K562 (cell line): ENCODE results near the gene ATP6V0A1. TPM values are rescaled to one million over a fixed set of nuclear protein-coding genes. Genes with fewer than 3 reads are reported as not detected.

Experiments used
- CCAR2 ChIP-seq: fragments of 200-400 bp; formaldehyde crosslinking; IDR thresholded peaks from 2 replicates; pipeline ENCODE4 v1.6.1; 2017; ENCODE audit warnings: mild to moderate bottlenecking, low read depth, low read length
- FOS ChIP-seq: IDR thresholded peaks from 3 replicates; pipeline ENCODE4 v1.6.1; 2011; ENCODE audit not compliant: insufficient read length; ENCODE audit errors: extremely low read depth
- GABPB1 ChIP-seq: sonication (generic); formaldehyde crosslinking; IDR thresholded peaks from 2 replicates; pipeline ENCODE4 v1.8.0; 2022; ENCODE audit warnings: mild to moderate bottlenecking, missing genetic modification reagents
- HNRNPL ChIP-seq: fragments of 200-400 bp; formaldehyde crosslinking; IDR thresholded peaks from 2 replicates; pipeline ENCODE4 v1.6.1; 2017; ENCODE audit warnings: low read depth, mild to moderate bottlenecking, low read length
- IRF2 ChIP-seq: sonication (generic); formaldehyde crosslinking; IDR thresholded peaks from 2 replicates; pipeline ENCODE4 v1.8.1; 2022; ENCODE audit warnings: mild to moderate bottlenecking, missing genetic modification reagents
- L3MBTL2 ChIP-seq: fragments of 450-650 bp; IDR thresholded peaks from 2 replicates; pipeline ENCODE4 v1.6.1; 2016; ENCODE audit warnings: mild to moderate bottlenecking, moderate library complexity
- MLLT1 ChIP-seq, 2 experiments: fragments of 450-650 bp; IDR thresholded peaks; 2 replicates each; pipeline ENCODE4 v1.6.1; 2016
- MYC ChIP-seq, 2 experiments: fragments of 250-450 bp in 1 of 2; sonication (Bioruptor Pico) in 1 of 2; IDR thresholded peaks; 2 replicates each; pipeline versions ENCODE4 v1.5.1 to v1.6.1; 2012 to 2021; ENCODE audit warnings: low read depth in 2 of 2, borderline replicate concordance in 1 of 2, improper control_type of control experiment in 1 of 2, low read length in 1 of 2, mild to moderate bottlenecking in 1 of 2, moderate library complexity in 1 of 2
- NCOA4 ChIP-seq: fragments of 450-650 bp; IDR thresholded peaks from 2 replicates; pipeline ENCODE4 v1.6.1; 2018; ENCODE audit warnings: mild to moderate bottlenecking; ENCODE audit not compliant: partially characterized antibody
- NR2C1 ChIP-seq, 2 experiments: fragments of 450-650 bp; IDR thresholded peaks; 2 replicates each; pipeline ENCODE4 v1.6.1; 2017; ENCODE audit warnings: mild to moderate bottlenecking in 2 of 2, antibody characterized with exemption in 1 of 2, inconsistent platforms in 1 of 2, missing compliant biosample characterization in 1 of 2, missing genetic modification characterization in 1 of 2
- POLR2G ChIP-seq: fragments of 200-400 bp; formaldehyde crosslinking; IDR thresholded peaks from 2 replicates; pipeline ENCODE4 v1.6.1; 2017; ENCODE audit warnings: low read depth, mild to moderate bottlenecking, antibody characterized with exemption, low read length, moderate library complexity
- RAD51 ChIP-seq: fragments of 450-650 bp; IDR thresholded peaks from 2 replicates; pipeline ENCODE4 v1.7.1; 2016; ENCODE audit warnings: low read depth, mild to moderate bottlenecking, borderline replicate concordance
- RBM34 ChIP-seq: fragments of 200-400 bp; formaldehyde crosslinking; IDR thresholded peaks from 2 replicates; pipeline ENCODE4 v1.6.1; 2018; ENCODE audit warnings: low read length, borderline replicate concordance; ENCODE audit not compliant: insufficient read depth
- THRAP3 ChIP-seq: fragments of 450-650 bp; IDR thresholded peaks from 2 replicates; pipeline ENCODE4 v1.6.1; 2016; ENCODE audit warnings: mild to moderate bottlenecking, inconsistent platforms, borderline replicate concordance
- ZNF561 ChIP-seq: fragments of 450-650 bp; formaldehyde crosslinking; conservative IDR thresholded peaks from 2 replicates; pipeline ENCODE4 v1.4.0; 2020; ENCODE audit warnings: mild to moderate bottlenecking, moderate library complexity
- ZNF699 ChIP-seq: fragments of 250-450 bp; sonication (Bioruptor Pico); IDR thresholded peaks from 2 replicates; pipeline ENCODE4 v1.8.0; 2021; ENCODE audit warnings: mild to moderate bottlenecking, moderate library complexity; ENCODE audit not compliant: insufficient replicate concordance
- ZNF707 ChIP-seq: fragments of 250-450 bp; sonication (Bioruptor Pico); conservative IDR thresholded peaks from 2 replicates; pipeline ENCODE4 v1.8.0; 2022; ENCODE audit warnings: inconsistent platforms, mild to moderate bottlenecking, moderate library complexity
- ZNF75A ChIP-seq: fragments of 450-650 bp; formaldehyde crosslinking; IDR thresholded peaks from 2 replicates; pipeline ENCODE4 v1.4.0; 2020; ENCODE audit warnings: mild to moderate bottlenecking
- ZNF778 ChIP-seq: fragments of 450-650 bp; formaldehyde crosslinking; IDR thresholded peaks from 2 replicates; pipeline ENCODE4 v1.4.0; 2020; ENCODE audit warnings: mild to moderate bottlenecking, moderate library complexity
- polyA plus RNA-seq, 8 experiments: library from polyadenylated mRNA; depleted of rRNA in 4 of 8; stranded (reverse) in 5 of 8; unstranded in 3 of 8; fragments of >200 nt; fragmentation: Nextera tagmentation in 2 of 8; fragmentation: Illumina TruSeq in 1 of 8; extraction: Ambion mirVana in 2 of 8; extraction: Trizol in 1 of 8; gene quantifications; 2 replicates each; pipeline versions ENCODE4 v1.2.1 to v1.2.3, GENCODE V29; 2011 to 2014; ENCODE audit warnings: inconsistent platforms in 1 of 8, missing spikeins in 1 of 8
- total RNA-seq, 7 experiments: library from RNA; depleted of rRNA in 6 of 7; stranded (reverse); fragments of >200 nt in 6 of 7; fragmentation: Illumina TruSeq in 2 of 7; extraction: Trizol in 2 of 7; gene quantifications; 2 replicates each; pipeline versions ENCODE4 v1.2.1 to v1.2.3, GENCODE V29; 2011 to 2021; ENCODE audit warnings: low replicate concordance in 1 of 7

Gene ATP6V0A1
- total and polyA plus RNA-seq, 9 of the 15 experiments (the other 6 are each of a cell fraction or from before 2014, with no cell fraction given), result 11.8 to 158 (median 75.5) TPM

- TF ChIP-seq NR2C1 (IDR thresholded peaks at IDR 0.05) (no peak), NR2C1 (tag; IDR thresholded peaks at IDR 0.05) (0 out of 2 replicates have a peak, but pooled peaks have one; percentile 22), RAD51 (peak; percentile 46; the same call in 1 of the 2 replicates), ZNF707 (no peak), POLR2G (0 out of 2 replicates have a peak, but pooled peaks have one; percentile 31), ZNF561 (CRISPR knock-in tag) (no peak), FOS (no peak), HNRNPL (no peak), L3MBTL2 (peak; percentile 59; the same call in 1 of the 2 replicates), MLLT1 (IDR thresholded peaks at IDR 0.05) (no peak), NCOA4 (no peak), THRAP3 (no peak), IRF2 (no peak), ZNF699 (CRISPR knock-in tag) (no peak), ZNF778 (CRISPR knock-in tag) (no peak), GABPB1 (CRISPR knock-in tag) (no peak), MYC (IDR thresholded peaks at IDR 0.05; ENCODE audit: low read depth, low read length) (peak; percentile 48; the same call in 1 of the 2 replicates), MYC (CRISPR knock-in tag; IDR thresholded peaks at IDR 0.05; ENCODE audit: borderline replicate concordance, low read depth) (no peak), CCAR2 (no peak), ZNF75A (CRISPR knock-in tag) (no peak), RBM34 (no peak)
- TF ChIP-seq, all 486 proteins: peak for 35
Observed at GRCh38 chr17:42519546-42520491, 61.1 kb downstream of the ATP6V0A1 start (continued).
